Measurements from ENCODE around the gene DCLK2. TPM values are rescaled to one million over a fixed set of nuclear protein-coding genes. Genes with fewer than 3 reads are reported as not detected.

DCLK2 gene
- total RNA-seq, 1 experiment from 2014 or later: 2.7 TPM

GRCh38 chr4:150045410-150045809 is 32.8 kb upstream of the DCLK2 start:
- ChIA-PET POLR2A (no interaction called here), RAD21 (ENCODE audit: low non-redundant PET in 1 of 2, low total read pairs in 2 of 2, uncharacterized antibody in 2 of 2, unreplicated experiment in 2 of 2) (no interaction called here), CTCF (no interaction called here)
- intact Hi-C loops (cut with micrococcal nuclease): no loop called here
- no peak overlapping the region for H3K9ac ChIP-seq (ENCODE audit: low read length)
- DNase-seq (ENCODE audit: low read depth, low spot score): no peak
- no peak overlapping the region for H2AFZ ChIP-seq (ENCODE audit: low read depth, low read length, poor library complexity, severe bottlenecking)
- no peaks in the 10 kb centered on the region for H3K9me2 ChIP-seq (ENCODE audit: insufficient read depth)
- no peaks in the 10 kb centered on the region for H3K4me1 ChIP-seq (ENCODE audit: control insufficient read depth in 1 of 2, insufficient read depth in 2 of 2, low read length in 2 of 2)
- no TSS peak for BruUV-seq (replicated peaks)
- no peaks in the 10 kb centered on the region for H4K20me1 ChIP-seq (ENCODE audit: insufficient read depth)
- no peak overlapping the region for H3K4me2 ChIP-seq (ENCODE audit: low read length)
- no peaks in the 10 kb centered on the region for H3K79me2 ChIP-seq (ENCODE audit: insufficient read depth, low read length)
- H3K36me3 ChIP-seq (ENCODE audit: control insufficient read depth in 1 of 2, insufficient read depth in 2 of 2, low read length in 2 of 2): no peaks in the 10 kb centered on the region
- TF ChIP-seq YY1 (IDR thresholded peaks at IDR 0.05; ENCODE audit: extremely low read depth, insufficient replicate concordance, low read depth, low read length) (no peak), MAX (IDR thresholded peaks at IDR 0.05) (no peak), CTCF (IDR thresholded peaks at IDR 0.05 in 2 of 3, conservative IDR thresholded peaks at IDR 0.05 in 1 of 3; ENCODE audit: borderline replicate concordance in 1 of 3, insufficient read depth in 1 of 3, low read depth in 2 of 3, low read length in 2 of 3) (no peak), RAD21 (IDR thresholded peaks at IDR 0.05; ENCODE audit: low read depth) (no peak), JUND (IDR thresholded peaks at IDR 0.05) (no peak), ELF1 (IDR thresholded peaks at IDR 0.05; ENCODE audit: borderline replicate concordance, low read depth) (no peak), POLR2A (IDR thresholded peaks at IDR 0.05; ENCODE audit: borderline replicate concordance, extremely low read depth, insufficient read depth, insufficient read length) (no peak), SP1 (IDR thresholded peaks at IDR 0.05; ENCODE audit: low read depth) (no peak), TCF7L2 (IDR thresholded peaks at IDR 0.05; ENCODE audit: borderline replicate concordance, extremely low read depth, insufficient read depth, insufficient read length) (no peak), ZBTB33 (IDR thresholded peaks at IDR 0.05; ENCODE audit: extremely low read depth, insufficient replicate concordance, low read length) (no peak), ATF3 (IDR thresholded peaks at IDR 0.05) (no peak), ZFX (IDR thresholded peaks at IDR 0.05) (no peak)
- no peak overlapping the region for H3K4me3 ChIP-seq (replicated peaks in 1 of 2; ENCODE audit: low read depth in 1 of 2, low read length in 2 of 2)
- H3K9me3 ChIP-seq (ENCODE audit: control insufficient read depth in 1 of 2, insufficient read depth in 1 of 2, low read depth in 1 of 2, low read length in 2 of 2): no peaks in the 10 kb centered on the region
- no peaks in the 10 kb centered on the region for H3K27me3 ChIP-seq (ENCODE audit: insufficient read depth, low read length)
- no peak overlapping the region for H3K27ac ChIP-seq (ENCODE audit: low read depth, low read length)
- no peak for ATAC-seq

Data from HCT116 (cell line).